ENCODE measurements around the gene RHD.

RHD gene

GRCh38 chr1:25341746-25342145 is 69.4 kb downstream of the RHD start:
- no peak overlapping the region for H3K4me3 ChIP-seq (ENCODE audit: low read depth, low read length)
- TF ChIP-seq CTCF (IDR thresholded peaks at IDR 0.05; ENCODE audit: insufficient read depth, low read length, missing control alignments) = no peak
- ChIA-PET CTCF (interaction anchor here (1.1 to 1.2 kb wide), 3 partner anchors 10 to 179 kb away, joined by 3 read pairs; no protein-coding TSS in a partner anchor), POLR2A (interaction anchor here (1.3 kb wide), 1 partner anchor 94 kb away, joined by 4 read pairs; the partner anchor contains the start of gene RSRP1)
- DNase-seq (ENCODE audit: low read depth, low spot score) = no peak

GRCh38 chr1:25342846-25343245 is 70.5 kb downstream of the RHD start:
- POLR2A ChIA-PET = interaction anchor here (0.9 to 1.6 kb wide), 3 partner anchors 95 to 103 kb away, joined by 3 to 9 read pairs (median 4); partner anchors contain the start of gene RSRP1
- H3K4me3 ChIP-seq (ENCODE audit: low read depth, low read length) = no peak overlapping the region
- no peak for DNase-seq (ENCODE audit: low read depth, low spot score)
- TF ChIP-seq CTCF (IDR thresholded peaks at IDR 0.05; ENCODE audit: insufficient read depth, low read length, missing control alignments) = no peak
- CTCF ChIA-PET = interaction anchor here (1.5 to 1.7 kb wide), 2 partner anchors 178 to 469 kb away, joined by 4 to 5 read pairs; no protein-coding TSS in a partner anchor

DNA sequence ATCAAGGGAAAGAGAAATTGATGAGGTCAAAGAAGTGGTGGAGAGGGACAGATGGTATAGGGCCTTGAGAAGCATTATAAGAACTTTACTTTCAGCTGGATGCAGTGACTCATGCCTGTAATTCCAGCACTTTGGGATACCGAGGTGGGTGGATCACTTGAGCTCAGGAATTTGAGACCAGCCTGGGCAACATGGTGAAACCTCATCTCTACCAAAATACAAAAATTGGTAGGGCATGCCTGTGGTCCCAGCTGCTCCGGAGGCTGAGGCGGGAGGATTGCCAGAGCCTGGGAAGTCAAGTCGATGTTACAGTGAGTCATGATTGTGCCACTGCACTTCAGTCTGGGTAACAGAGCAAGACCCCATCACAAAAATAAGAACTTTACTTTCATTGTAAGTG is 71.6 kb downstream of the RHD start:
- ChIA-PET CTCF (interaction anchor here (1.5 to 1.7 kb wide), 2 partner anchors 177 to 468 kb away, joined by 4 to 5 read pairs; no protein-coding TSS in a partner anchor), POLR2A (interaction anchor here (0.6 to 1.6 kb wide), 4 partner anchors 8 to 99 kb away, joined by 3 to 9 read pairs (median 4); partner anchors contain the start of gene RSRP1)
- peak; percentile 72 for DNase-seq (ENCODE audit: low read depth, low spot score)
- no peak for TF ChIP-seq CTCF (IDR thresholded peaks at IDR 0.05; ENCODE audit: insufficient read depth, low read length, missing control alignments)
- no peak overlapping the region for H3K4me3 ChIP-seq (ENCODE audit: low read depth, low read length)

GRCh38 chr1:25347556-25347955 is 75.2 kb downstream of the RHD start:
- H3K4me3 ChIP-seq (ENCODE audit: low read depth, low read length) = no peak overlapping the region
- ChIA-PET CTCF (no interaction called here), POLR2A (interaction anchor here (1.1 kb wide), 1 partner anchor 115 kb away, joined by 3 read pairs; no protein-coding TSS in a partner anchor)
- TF ChIP-seq CTCF (IDR thresholded peaks at IDR 0.05; ENCODE audit: insufficient read depth, low read length, missing control alignments) = no peak
- DNase-seq (ENCODE audit: low read depth, low spot score) = no peak

DNA sequence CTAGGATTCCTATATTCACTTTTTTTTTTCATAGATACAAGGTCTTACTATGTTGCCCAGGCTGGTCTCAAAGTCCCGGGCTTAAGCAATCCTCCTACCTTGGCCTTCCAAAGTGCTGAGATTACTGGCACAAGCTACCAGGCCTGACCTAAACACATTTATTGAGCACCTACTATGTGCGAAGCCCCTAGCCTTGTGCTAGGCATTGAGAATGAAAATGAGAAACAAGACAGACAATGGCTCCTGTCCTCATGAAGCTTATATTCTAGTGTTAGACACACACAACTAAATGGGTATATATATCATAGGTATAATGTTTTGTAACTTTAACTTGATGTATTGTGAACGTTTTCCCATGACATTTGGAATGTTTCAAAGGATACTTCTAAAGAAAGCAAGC is 77.3 kb downstream of the RHD start:
- TF ChIP-seq CTCF (IDR thresholded peaks at IDR 0.05; ENCODE audit: insufficient read depth, low read length, missing control alignments) = no peak
- no peak for DNase-seq (ENCODE audit: low read depth, low spot score)
- no peak overlapping the region for H3K4me3 ChIP-seq (ENCODE audit: low read depth, low read length)
- ChIA-PET CTCF (no interaction called here), POLR2A (interaction anchor here (0.6 kb wide), 1 partner anchor 109 kb away, joined by 3 read pairs; no protein-coding TSS in a partner anchor)

- CTCF ChIA-PET = interaction anchor here (1.4 kb wide), 1 partner anchor 14 kb away, joined by 3 read pairs; no protein-coding TSS in a partner anchor
- POLR2A ChIA-PET = no interaction called here
- DNase-seq (ENCODE audit: low read depth, low spot score) = no peak
- no peak for TF ChIP-seq CTCF (IDR thresholded peaks at IDR 0.05; ENCODE audit: insufficient read depth, low read length, missing control alignments)
- no peak overlapping the region for H3K4me3 ChIP-seq (ENCODE audit: low read depth, low read length)
Observed at GRCh38 chr1:25355841-25356395, 83.6 kb downstream of the RHD start.
